GM18526 (cell line): ENCODE results near the gene OR51A7.

Experiments
- POLR2A ChIP-seq: IDR thresholded peaks from 3 replicates; pipeline ENCODE4 v1.6.1; 2011; ENCODE audit not compliant: insufficient read length; ENCODE audit errors: extremely low read depth

OR51A7 gene, protein sequence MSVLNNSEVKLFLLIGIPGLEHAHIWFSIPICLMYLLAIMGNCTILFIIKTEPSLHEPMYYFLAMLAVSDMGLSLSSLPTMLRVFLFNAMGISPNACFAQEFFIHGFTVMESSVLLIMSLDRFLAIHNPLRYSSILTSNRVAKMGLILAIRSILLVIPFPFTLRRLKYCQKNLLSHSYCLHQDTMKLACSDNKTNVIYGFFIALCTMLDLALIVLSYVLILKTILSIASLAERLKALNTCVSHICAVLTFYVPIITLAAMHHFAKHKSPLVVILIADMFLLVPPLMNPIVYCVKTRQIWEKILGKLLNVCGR

DNA sequence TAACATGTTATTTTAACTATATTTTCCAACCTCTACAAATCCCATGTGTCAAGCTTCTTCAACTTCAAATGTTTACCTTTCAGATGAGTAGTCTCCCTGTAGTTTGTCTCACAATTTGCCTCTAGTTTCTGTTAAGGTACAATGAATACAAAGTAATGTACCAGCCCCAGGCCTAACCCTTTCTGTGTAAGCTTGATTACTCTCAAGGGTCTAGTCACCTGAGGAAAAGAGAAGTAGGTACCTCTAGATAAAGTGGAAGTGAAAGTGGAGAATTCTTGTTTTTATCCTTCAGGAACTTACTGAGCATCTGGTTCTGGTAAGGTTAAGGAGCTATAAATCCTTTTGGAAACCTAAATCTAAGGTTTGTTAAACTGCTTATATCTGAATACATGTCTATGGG is at the start of gene OR51A7:
Gene OR51A7, plus strand, starts transcription at position 300 of the 400 bp plus-strand sequence. CDS start 3,587 bp downstream, outside the sequence.
- no peak for TF ChIP-seq POLR2A

DNA sequence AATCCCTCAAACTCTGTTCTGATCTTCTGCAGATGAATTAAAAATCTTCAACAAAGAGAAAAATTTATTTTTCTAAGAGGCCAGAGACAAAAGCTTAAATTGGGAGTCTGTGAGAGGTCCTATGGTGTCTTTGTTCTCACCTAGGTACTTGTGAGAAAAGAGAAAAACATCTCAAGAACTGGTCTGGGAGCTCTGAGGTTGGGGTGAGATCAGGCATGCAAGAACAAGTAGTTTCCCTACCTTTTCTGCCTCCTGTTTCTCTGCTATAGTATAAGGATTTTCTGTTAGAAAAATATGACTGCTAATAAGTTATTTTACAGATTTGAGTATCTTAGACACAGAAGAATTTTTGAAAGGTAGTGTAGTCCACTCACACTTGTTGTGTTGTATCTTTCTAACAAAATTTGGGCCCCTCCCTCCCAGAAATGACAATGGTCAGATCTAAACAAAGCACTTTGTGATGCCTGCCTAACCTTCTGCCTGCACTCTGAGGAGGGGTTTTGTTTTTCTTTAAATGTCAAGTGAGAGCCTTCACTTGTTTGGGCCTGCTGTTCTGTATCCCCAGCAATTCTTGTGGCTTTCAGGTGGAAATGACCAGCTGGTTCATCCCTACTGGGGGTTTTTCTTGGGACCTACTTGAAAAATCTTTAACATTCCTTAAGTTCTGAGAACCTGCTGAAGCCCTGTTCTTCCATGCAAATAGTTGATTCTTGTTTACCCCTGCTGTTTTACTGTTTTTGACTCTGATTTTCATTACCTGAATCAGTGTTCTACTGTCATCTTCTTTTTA is 40.9 kb upstream of the OR51A7 start:
- TF ChIP-seq POLR2A, result no peak

GRCh38 chr11:4863876-4864275 is 39.7 kb upstream of the OR51A7 start:
- no peak for TF ChIP-seq POLR2A

DNA sequence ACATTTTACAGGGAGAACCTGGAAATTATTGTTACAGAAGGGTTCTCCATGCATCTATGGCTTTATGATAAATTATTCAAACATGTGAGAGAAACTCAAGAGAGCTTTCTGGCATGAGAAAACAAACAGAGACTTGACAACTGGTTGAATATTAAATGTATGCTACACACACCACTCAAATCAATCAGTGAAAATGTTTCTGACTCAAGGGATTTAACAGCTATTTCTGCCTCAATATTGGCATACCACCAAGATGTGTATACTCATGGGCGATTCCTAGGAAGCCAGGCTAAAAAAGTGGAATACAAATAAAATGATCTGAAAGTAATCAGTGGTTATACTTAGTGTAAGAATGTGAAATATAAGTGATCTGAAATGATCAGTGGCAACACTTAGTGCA is 37.7 kb upstream of the OR51A7 start:
- no peak for TF ChIP-seq POLR2A

- TF ChIP-seq POLR2A, result no peak
Measured at GRCh38 chr11:4881188-4881587, 22.4 kb upstream of the OR51A7 start.

DNA sequence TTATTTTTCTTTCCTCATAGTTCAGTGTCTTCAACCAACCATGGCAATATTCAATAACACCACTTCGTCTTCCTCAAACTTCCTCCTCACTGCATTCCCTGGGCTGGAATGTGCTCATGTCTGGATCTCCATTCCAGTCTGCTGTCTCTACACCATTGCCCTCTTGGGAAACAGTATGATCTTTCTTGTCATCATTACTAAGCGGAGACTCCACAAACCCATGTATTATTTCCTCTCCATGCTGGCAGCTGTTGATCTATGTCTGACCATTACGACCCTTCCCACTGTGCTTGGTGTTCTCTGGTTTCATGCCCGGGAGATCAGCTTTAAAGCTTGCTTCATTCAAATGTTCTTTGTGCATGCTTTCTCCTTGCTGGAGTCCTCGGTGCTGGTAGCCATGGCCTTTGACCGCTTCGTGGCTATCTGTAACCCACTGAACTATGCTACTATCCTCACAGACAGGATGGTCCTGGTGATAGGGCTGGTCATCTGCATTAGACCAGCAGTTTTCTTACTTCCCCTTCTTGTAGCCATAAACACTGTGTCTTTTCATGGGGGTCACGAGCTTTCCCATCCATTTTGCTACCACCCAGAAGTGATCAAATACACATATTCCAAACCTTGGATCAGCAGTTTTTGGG is 21.6 kb upstream of the OR51A7 start, which contains the start of gene OR51T1:
Gene OR51T1, plus strand, starts transcription at position 41 of the 641 bp plus-strand sequence. Its CDS starts 0 bp downstream, at position 41.
- no peak for TF ChIP-seq POLR2A

GRCh38 chr11:4882543-4882942 is 21.0 kb upstream of the OR51A7 start:
- no peak for TF ChIP-seq POLR2A

DNA sequence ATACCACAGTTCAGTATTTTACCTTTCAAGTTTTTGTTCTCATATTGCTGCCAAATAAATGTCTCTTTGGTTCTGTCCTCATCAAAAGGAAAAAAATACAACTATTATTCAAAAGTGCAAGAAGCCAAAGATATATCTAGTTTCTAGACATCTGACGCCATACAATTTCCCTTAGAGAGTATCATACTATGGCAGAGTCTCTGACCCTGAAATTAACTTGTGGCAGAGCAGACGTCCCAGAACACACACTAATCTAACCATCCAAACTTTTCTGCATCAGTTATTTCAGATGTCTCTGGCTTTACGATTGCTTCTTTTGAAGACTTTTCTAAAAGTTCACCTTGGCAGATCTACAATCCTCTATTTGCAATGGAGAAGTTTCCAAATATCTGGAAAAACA is 19.2 kb upstream of the OR51A7 start:
- no peak for TF ChIP-seq POLR2A

DNA sequence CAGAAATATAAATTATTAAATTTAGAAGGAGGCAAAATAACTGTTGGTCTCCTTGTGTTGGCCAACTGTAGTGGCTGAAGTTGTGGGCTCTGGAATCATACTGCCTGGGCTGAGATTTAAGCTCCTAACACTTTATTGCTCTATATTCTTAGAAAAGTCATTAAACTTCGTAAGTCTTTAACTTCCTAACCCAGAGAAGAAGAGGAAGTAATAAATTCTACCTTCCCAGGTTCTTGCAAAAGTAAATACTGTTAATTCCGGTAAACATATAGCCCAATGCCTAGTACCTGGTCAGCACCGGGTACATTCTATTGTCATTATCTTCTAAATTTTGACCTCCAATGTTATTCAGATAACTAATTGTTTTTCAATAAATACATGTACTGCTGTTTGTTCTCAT is 17.4 kb upstream of the OR51A7 start:
- TF ChIP-seq POLR2A, result no peak

GRCh38 chr11:4887591-4887990 is 16.0 kb upstream of the OR51A7 start:
- no peak for TF ChIP-seq POLR2A

- TF ChIP-seq POLR2A, result no peak
Measured at GRCh38 chr11:4890279-4890678, 13.3 kb upstream of the OR51A7 start.

- TF ChIP-seq POLR2A, result no peak
Measured at GRCh38 chr11:4891996-4892640, 11.5 kb upstream of the OR51A7 start.

- no peak for TF ChIP-seq POLR2A
Measured at GRCh38 chr11:4916581-4916980, 13.0 kb downstream of the OR51A7 start.

- TF ChIP-seq POLR2A, result no peak
Measured at GRCh38 chr11:4919250-4919649, 15.7 kb downstream of the OR51A7 start, which contains the start of gene OR51G2. Gene OR51G2, minus strand, starts transcription at chr11:4919350. Its CDS starts 3,687 bp downstream, at chr11:4915663.

- no peak for TF ChIP-seq POLR2A
Measured at GRCh38 chr11:4921796-4922195, 18.2 kb downstream of the OR51A7 start.
